ENCODE measurements around the gene LDHAL6B. TPM values are rescaled to one million over a fixed set of nuclear protein-coding genes. Genes with fewer than 3 reads are reported as not detected.

Gene LDHAL6B
- total and polyA plus RNA-seq, 2 of the 8 experiments (the other 6 are each of a cell fraction or from before 2014, with no cell fraction given): not detected

DNA sequence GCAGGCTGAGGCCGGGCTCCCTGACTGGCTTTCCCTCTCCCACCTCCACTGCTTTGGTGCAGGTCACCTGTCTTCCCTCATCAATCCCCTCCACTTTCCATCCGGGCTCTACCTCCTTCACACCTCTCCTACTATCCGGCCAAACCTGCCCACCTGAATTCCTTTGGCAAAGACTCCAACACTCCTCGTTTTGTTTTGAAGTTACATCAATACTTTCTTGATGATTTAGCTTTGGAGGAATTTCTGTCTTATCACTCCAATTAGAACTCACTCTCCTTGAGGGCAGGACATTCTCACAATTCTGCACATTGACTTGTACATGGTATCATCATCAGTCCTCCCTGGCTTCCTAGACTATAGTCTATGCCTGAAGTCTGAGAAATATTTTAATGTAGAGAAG lies 20.4 kb downstream of the LDHAL6B start:
- Histone ChIP-seq H4K20me1 (replicated peaks in 1 of 2; ENCODE audit: control insufficient read depth in 1 of 2, insufficient read depth in 2 of 2, low read length in 2 of 2) (no peaks in the 10 kb centered on the region), H3K27me3 (replicated peaks in 1 of 4; ENCODE audit: control insufficient read depth in 3 of 4, extremely low read depth in 1 of 4, insufficient read depth in 3 of 4, low read length in 3 of 4) (no peaks in the 10 kb centered on the region), H2BK120ac (replicated peaks; ENCODE audit: low read depth, low read length) (no peak overlapping the region), H3K23ac (ENCODE audit: insufficient read length) (no peak overlapping the region), H3K23me2 (ENCODE audit: low read depth, low read length) (no peaks in the 10 kb centered on the region), H3K18ac (ENCODE audit: extremely low read depth, low read length) (no peak overlapping the region), H3K36me3 (ENCODE audit: control insufficient read depth in 2 of 4, insufficient read depth in 4 of 4, low read length in 3 of 4) (peaks cover 2 to 30% (median 12%) of the 10 kb centered on the region in 4 experiments; a peak in 6 of 8 replicates), H2AFZ (ENCODE audit: low read length) (no peak overlapping the region), H3K4me2 (ENCODE audit: insufficient read depth in 1 of 2, low read depth in 2 of 2, low read length in 2 of 2) (no peak overlapping the region), H3K4me3 (ENCODE audit: extremely low read depth in 1 of 4, insufficient read depth in 2 of 4, low read depth in 3 of 4, low read length in 4 of 4) (no peak overlapping the region), H3K79me1 (ENCODE audit: low read depth, low read length) (no peaks in the 10 kb centered on the region; the same call in 1 of the 2 replicates), H3K14ac (ENCODE audit: insufficient read length) (no peak overlapping the region), H2AK5ac (ENCODE audit: low read depth, low read length) (no peak overlapping the region), H2BK20ac (ENCODE audit: low read length) (no peak overlapping the region), H2BK15ac (ENCODE audit: low read length) (no peak overlapping the region), H4K5ac (ENCODE audit: insufficient read length, low read depth, low read length) (no peak overlapping the region), H2BK12ac (ENCODE audit: low read depth, low read length) (no peak overlapping the region), H2BK5ac (ENCODE audit: low read depth, low read length) (no peak overlapping the region), H3K79me2 (ENCODE audit: control insufficient read depth in 1 of 2, insufficient read depth in 2 of 2, low read length in 2 of 2) (no peaks in the 10 kb centered on the region), H3K9me3 (ENCODE audit: insufficient read depth in 2 of 2, low read depth in 1 of 2, low read length in 1 of 2) (no peaks in the 10 kb centered on the region), H4K8ac (ENCODE audit: extremely low read depth, insufficient read depth, low read length) (no peak overlapping the region), H3K4me1 (replicated peaks in 1 of 4; ENCODE audit: control insufficient read depth in 3 of 4, insufficient read depth in 4 of 4, low read length in 3 of 4) (no peaks in the 10 kb centered on the region; a peak in 1 of 7 replicates), H3K4ac (replicated peaks; ENCODE audit: insufficient read length, low read depth, low read length) (no peak overlapping the region), H3K56ac (replicated peaks; ENCODE audit: insufficient read length, low read depth, low read length) (no peak overlapping the region), H4K91ac (replicated peaks; ENCODE audit: insufficient read length, low read length) (no peak overlapping the region), H3K9ac (replicated peaks in 1 of 4; ENCODE audit: extremely low read depth in 1 of 4, low read depth in 3 of 4, low read length in 3 of 4) (no peak overlapping the region), H3K27ac (ENCODE audit: low read depth, low read length) (no peak overlapping the region)
- 72% methylated on average over 4 of the region's 4 CpGs; no CpG with 5 or more reads in 1 of the 2 experiments for WGBS, 2 experiments (ENCODE audit: extremely low coverage in 1 of 2, insufficient coverage in 1 of 2, insufficient read length in 1 of 2, insufficient replicate concordance in 2 of 2, low coverage in 1 of 2, low lambda C conversion rate in 2 of 2, missing lambda C conversion rate in 1 of 2)
- FAIRE-seq: no peak
- peak in 1 of 2 experiments; percentile 28 for DNase-seq (ENCODE audit: low read depth in 1 of 2, low spot score in 2 of 2)
- ChIA-PET POLR2A (ENCODE audit: partially characterized antibody) (no interaction called here), CTCF (ENCODE audit: partially characterized antibody) (interaction anchor here (0.6 to 1.1 kb wide), 4 partner anchors 8 to 1476 kb away, joined by 3 to 4 read pairs (median 3); no protein-coding TSS in a partner anchor)
- TF ChIP-seq MAX (IDR thresholded peaks at IDR 0.05): no peak
- no peak for TF ChIP-seq RAD21 (IDR thresholded peaks at IDR 0.05 in 1 of 2, conservative IDR thresholded peaks at IDR 0.05 in 1 of 2; ENCODE audit: low read depth in 2 of 2, low read length in 2 of 2)
- TF ChIP-seq USF2 (IDR thresholded peaks at IDR 0.05; ENCODE audit: low read length): no peak
- TF ChIP-seq PHF8 (conservative IDR thresholded peaks at IDR 0.05; ENCODE audit: low read depth, low read length): no peak
- TF ChIP-seq EZH2 (IDR thresholded peaks at IDR 0.05; ENCODE audit: low read depth, low read length, severe bottlenecking): no peak
- no peak for TF ChIP-seq BCL11A (IDR thresholded peaks at IDR 0.05; ENCODE audit: low read depth in 2 of 2, low read length in 2 of 2)
- no peak for TF ChIP-seq EP300 (IDR thresholded peaks at IDR 0.05; ENCODE audit: borderline replicate concordance in 1 of 2, low read depth in 2 of 2, low read length in 2 of 2)
- TF ChIP-seq, protein P1, sequence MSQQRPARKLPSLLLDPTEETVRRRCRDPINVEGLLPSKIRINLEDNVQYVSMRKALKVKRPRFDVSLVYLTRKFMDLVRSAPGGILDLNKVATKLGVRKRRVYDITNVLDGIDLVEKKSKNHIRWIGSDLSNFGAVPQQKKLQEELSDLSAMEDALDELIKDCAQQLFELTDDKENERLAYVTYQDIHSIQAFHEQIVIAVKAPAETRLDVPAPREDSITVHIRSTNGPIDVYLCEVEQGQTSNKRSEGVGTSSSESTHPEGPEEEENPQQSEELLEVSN (IDR thresholded peaks at IDR 0.05): no peak
- TF ChIP-seq RFX5 (IDR thresholded peaks at IDR 0.05; ENCODE audit: borderline replicate concordance, low read depth, low read length): no peak
- no peak for TF ChIP-seq SAP30 (IDR thresholded peaks at IDR 0.05; ENCODE audit: insufficient read depth, insufficient replicate concordance, low read length)

Data from H1 (cell line).